ENCODE measurements around the gene SCN5A.

SCN5A gene

DNA sequence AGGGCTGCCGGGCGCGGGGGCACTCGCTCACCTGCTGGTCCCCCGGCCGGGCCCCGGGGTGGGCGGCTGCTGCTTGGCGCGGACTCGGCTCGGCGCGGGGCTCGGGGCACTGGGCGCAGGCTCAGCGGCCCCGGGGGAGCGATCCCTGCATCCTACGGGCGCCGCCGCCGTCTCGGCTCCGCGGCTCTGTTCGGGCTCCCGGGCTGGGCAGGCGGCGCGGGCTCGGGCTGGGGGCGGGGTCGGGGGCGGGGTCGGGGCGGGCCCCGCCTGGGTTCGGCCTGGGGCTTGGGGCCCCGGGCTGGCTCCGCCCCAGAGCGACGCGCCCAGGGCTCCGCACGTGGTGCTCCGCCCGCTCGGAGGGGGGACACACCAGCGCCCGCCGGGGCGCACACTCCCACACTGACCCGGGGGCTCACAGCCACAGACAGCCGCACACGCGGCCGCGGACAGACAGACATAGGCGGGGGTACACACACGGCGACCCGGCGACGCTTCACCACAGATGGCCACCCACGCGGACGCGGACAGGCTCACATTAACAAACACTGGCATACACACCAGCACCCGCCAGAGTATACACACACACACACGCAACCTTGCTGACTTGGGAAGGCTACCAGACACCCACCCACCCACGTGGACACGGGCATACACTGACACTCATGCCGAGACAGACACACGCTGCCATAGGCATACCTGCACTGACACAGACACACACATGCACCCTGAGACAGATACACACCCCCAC lies at the start of gene SCN5A:
TSS of gene SCN5A (minus strand) at position 188 of the 748 bp plus-strand sequence. CDS start 16,380 bp downstream, outside the sequence.
- peak within 1 kb of the TSS; percentile 42 for H3K4me3 ChIP-seq (replicated peaks; ENCODE audit: low read depth, low read length)
- peak; percentile 12 for DNase-seq (ENCODE audit: low read depth)
- TF ChIP-seq, protein P1, sequence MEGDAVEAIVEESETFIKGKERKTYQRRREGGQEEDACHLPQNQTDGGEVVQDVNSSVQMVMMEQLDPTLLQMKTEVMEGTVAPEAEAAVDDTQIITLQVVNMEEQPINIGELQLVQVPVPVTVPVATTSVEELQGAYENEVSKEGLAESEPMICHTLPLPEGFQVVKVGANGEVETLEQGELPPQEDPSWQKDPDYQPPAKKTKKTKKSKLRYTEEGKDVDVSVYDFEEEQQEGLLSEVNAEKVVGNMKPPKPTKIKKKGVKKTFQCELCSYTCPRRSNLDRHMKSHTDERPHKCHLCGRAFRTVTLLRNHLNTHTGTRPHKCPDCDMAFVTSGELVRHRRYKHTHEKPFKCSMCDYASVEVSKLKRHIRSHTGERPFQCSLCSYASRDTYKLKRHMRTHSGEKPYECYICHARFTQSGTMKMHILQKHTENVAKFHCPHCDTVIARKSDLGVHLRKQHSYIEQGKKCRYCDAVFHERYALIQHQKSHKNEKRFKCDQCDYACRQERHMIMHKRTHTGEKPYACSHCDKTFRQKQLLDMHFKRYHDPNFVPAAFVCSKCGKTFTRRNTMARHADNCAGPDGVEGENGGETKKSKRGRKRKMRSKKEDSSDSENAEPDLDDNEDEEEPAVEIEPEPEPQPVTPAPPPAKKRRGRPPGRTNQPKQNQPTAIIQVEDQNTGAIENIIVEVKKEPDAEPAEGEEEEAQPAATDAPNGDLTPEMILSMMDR (IDR thresholded peaks at IDR 0.05; ENCODE audit: low read length, missing control alignments): no peak

DNA sequence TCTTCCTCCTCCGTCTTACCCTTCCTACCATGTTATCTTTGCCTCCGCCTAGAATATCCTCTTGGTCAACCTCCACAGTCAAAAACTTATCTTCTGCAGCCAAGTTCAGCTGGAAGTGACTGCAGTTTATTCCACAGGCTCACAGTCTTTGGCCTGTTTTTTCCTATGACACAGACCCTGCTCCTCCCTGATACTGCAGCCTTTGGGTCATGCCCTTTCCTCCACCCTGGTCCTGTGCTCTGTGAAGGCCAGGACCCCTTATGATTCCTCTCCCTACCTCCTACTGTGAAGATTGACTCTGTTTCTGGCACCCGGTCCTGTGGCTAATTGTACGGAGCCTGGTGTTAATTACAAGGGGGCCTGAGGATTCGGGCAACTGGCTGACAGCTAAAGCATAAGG lies 49.3 kb upstream of the SCN5A start:
- no peak for DNase-seq (ENCODE audit: low read depth)
- TF ChIP-seq, protein P1 (IDR thresholded peaks at IDR 0.05; ENCODE audit: low read length, missing control alignments): no peak
- H3K4me3 ChIP-seq (replicated peaks; ENCODE audit: low read depth, low read length): no peak overlapping the region

DNA sequence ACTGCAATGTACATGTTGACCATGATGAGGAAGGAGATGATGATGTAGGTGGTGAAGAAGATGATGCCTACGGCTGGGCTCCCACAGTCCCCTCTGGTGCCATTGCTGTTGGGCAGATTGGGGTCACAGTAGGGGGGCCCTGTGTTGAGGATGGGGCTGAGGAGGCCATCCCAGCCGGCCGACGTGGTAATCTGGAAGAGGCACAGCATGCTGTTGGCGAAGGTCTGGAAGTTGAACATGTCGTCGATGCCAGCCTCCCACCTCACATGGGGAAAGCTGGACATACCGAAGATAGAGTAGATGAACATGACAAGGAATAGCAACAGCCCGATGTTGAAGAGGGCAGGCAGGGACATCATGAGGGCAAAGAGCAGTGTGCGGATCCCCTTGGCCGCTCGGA lies 48.6 kb upstream of the SCN5A start:
- DNase-seq (ENCODE audit: low read depth): no peak
- no peak overlapping the region for H3K4me3 ChIP-seq (replicated peaks; ENCODE audit: low read depth, low read length)
- TF ChIP-seq, protein P1 (IDR thresholded peaks at IDR 0.05; ENCODE audit: low read length, missing control alignments): no peak

DNA sequence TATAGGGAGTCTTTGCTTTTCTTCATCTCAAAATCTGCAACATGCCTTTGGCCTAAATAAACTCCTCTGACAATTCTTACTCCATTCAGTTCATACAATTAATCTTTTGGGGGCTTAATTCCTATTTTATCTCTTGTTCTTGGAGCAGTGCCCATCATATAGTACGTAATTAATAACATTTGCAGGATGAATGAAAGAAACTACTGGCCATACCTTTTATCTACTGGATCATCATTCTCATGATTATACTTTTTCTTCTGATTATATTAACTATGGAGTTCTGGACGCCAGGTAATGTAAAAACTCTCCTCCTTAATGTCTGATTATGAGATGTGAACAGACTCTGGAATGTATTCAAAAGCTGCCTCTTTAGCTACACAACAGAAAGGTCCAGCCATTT lies 46.5 kb upstream of the SCN5A start:
- DNase-seq (ENCODE audit: low read depth): no peak
- TF ChIP-seq, protein P1 (IDR thresholded peaks at IDR 0.05; ENCODE audit: low read length, missing control alignments): no peak
- H3K4me3 ChIP-seq (replicated peaks; ENCODE audit: low read depth, low read length): no peak overlapping the region

DNA sequence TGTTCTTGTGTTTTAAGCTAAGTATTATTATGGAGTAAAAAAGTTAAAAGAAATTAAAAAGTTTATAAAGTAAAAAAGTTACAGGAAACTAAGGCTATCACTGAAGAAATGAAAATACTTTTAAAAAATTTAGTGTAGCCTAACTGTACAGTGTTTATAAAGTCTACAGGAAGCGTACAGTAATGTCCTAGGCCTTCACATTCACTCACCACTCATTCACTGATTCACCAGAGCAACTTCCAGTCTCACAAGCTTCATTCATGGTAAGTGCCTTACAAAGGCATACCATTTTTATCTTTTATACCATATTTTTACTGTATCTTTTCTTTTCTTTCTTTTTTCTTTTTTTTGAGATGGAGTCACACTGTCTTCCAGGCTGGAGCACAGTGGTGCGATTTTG lies 40.7 kb upstream of the SCN5A start:
- H3K4me3 ChIP-seq (replicated peaks; ENCODE audit: low read depth, low read length): no peak overlapping the region
- TF ChIP-seq, protein P1 (IDR thresholded peaks at IDR 0.05; ENCODE audit: low read length, missing control alignments): no peak
- DNase-seq (ENCODE audit: low read depth): no peak

DNA sequence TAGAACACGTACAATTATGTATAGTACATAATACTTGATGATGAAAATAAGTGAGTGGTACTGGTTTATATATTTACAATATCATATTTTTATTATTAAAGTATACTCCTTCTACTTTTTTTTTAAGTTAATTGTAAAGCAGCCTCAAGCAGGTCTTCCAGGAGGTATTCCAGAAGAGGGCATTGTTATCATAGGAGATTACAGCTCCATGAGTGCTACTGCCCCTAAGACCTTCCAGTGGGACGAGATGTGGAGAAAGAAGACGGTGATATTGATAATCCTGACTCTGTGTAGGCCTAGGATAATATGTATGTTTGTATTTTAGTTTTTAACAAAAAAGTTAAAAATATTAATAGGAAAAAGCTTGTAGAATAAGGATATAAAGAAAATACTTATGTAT lies 40.3 kb upstream of the SCN5A start:
- H3K4me3 ChIP-seq (replicated peaks; ENCODE audit: low read depth, low read length): no peak overlapping the region
- TF ChIP-seq, protein P1 (IDR thresholded peaks at IDR 0.05; ENCODE audit: low read length, missing control alignments): no peak
- peak; percentile 3 for DNase-seq (ENCODE audit: low read depth)

DNA sequence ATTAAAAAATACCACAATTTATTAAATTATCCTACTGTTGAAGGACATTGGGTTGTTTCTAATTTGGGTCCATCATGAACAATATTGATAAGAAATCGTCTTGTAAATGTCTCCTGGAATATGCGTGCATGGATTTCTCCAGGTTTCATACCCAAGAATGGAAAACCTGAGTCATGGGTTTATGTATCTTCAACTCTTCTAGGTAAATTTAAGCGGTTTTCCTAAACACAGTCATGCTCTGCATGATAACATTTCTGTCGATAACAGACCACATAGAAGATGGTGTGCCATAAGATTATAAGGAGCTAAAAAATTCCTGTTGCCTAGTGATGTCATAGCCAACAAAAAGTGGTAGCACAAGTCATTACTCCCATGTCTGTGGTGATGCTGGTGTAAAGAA lies 39.9 kb upstream of the SCN5A start:
- TF ChIP-seq, protein P1 (IDR thresholded peaks at IDR 0.05; ENCODE audit: low read length, missing control alignments): no peak
- DNase-seq (ENCODE audit: low read depth): no peak
- H3K4me3 ChIP-seq (replicated peaks; ENCODE audit: low read depth, low read length): no peak overlapping the region

Data from fibroblast of pulmonary artery (primary cell).